NOMO-1 treated with dmso at 0.1 percent for 144 hours (cell line): ENCODE data around the gene OAS1.

Experiments used
- DNase-seq: peaks from one replicate; lab custom pipeline; 2025; ENCODE audit not compliant: unreplicated experiment; lab: John Stamatoyannopoulos, UW

Gene OAS1

GRCh38 chr12:112906712-112907414 is at the start of gene OAS1:
TSS of gene OAS1 (plus strand) at chr12:112906962. CDS start at chr12:112907040, 78 bp downstream.
- peak; percentile 75 for DNase-seq

DNA sequence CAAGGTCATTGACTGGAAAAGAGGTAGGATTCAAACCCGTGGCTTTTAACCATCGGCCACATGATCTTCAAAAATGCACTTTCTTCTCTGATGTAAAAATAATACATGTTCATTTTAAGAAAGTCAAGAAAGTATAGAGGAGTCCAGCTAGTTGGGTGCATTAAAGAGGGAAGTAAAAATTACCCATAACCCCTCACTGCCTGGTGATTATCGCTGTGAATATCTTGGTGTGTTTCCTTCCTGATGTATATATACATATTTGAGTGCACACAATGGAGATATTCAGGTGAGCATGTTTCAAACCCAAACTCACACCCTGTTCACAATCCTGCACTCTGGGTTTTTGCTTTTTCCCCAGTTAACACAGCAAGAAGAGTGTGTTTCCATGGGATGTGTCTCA is 47.5 kb upstream of the OAS1 start:
- DNase-seq = no peak

DNA sequence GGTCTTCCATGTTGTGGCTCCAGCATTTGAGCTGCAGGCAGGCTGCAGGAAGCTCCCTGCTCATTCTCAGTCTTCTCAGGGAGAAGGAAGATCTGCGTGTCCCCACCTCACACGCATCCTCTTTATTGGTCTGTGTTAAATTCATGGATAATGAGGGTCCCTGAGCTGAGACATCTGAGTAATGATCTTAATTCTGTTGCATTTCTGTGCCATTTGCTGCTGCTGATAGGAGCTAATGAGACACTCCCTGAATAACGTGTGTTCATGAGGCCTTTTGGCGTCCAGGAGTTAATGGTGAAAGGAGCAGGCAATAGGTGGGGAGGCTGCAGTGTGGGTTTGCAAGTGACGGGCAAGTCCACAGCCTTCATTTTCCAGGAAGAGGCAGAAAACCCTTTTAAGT is 46.6 kb upstream of the OAS1 start:
- DNase-seq = no peak

DNA sequence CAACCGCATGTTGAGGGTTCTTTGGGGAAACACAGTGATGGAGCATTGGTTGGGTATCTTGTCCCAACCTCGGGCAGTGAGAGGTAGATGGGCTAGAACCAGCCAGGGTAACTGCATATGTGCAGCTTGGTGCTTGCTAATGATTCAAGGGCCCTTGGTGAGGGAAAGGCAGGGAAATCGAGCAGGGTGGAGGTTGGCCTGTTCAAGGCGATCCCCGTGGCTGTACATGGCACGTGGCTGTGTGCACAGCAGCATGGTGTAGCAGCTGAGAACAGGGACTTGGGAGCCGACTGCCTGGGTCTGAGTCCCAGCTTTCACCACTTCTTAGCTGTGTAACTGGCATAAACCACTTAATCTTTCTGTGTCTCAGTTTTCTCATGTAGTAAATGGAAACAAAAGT is 45.5 kb upstream of the OAS1 start:
- no peak for DNase-seq

DNA sequence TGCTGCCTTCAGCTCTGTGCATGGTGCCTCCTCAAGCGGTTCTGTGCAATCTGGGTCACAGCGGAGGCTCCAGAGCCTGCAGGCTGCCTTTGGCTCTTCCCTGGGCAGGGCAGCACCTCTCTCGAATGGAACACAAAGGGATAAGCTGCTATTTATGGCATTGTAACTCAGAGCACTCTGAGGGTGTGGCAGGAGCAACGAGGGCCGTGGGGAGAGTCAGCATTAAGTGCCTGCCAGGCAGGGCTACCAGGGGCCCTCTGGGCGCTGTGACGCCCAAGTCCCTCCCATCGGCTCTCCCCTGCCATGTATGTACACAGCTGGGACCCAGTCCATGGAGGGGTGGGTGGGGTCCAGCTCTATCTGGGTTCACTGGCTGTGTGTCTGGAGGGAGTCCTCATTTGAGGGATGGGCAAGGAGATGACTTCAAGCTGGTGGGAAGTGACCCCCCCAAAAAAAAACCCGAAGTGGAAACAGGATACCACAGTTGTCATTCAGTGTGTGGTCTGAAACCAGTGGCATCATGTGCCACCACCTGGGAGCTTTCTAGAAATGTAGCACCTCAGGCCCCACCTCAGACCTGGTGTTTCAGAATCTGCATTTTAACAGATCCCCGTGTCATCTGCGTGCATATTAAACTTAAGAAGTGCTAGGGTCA is 44.0 kb upstream of the OAS1 start:
- no peak for DNase-seq

DNA sequence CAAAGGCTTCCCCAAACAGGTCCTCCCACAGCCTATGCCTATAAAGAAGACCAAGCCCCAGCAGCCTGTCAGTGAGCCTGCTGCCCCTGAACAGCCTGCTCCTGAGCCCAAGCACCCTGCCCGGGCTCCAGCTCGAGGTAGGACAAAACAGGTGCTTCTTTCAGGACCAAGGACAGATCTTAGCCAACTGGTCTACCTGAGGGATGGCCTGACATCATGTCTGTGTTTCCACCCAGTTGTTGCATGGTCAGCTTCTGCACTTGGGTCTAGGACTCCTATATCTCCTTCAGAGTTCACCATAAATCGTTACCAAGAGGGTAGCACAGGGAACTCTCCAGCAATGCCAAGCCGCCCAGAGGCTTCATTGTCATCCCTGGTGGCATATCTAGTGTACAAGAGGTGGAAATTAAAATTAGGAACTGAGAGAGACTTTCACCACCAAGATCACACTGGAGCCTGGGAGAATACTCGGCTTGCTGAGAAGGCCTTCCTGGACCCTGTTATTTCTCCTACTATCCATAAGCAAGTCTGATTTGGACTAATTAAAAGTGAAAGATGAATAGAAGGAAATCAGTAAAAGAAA is 38.2 kb upstream of the OAS1 start:
- no peak for DNase-seq

DNA sequence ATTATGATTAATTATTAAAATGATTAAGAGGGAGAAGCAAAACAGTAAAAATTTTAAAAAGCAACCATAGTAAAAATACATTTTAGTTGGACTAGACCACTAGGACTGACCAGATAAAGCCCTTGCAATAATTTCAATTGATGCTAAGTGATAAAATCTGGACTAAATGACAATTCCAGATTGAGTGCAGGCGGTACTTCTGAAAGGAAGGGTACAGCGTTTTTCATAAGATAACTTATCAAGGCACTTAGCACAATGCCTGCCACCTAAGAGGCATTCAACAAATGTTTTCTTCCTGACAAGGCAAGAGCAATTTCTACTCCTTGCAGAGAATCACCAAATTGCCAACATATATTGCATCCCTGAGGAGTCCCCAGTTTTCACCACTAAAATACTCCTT is 37.7 kb upstream of the OAS1 start:
- no peak for DNase-seq

GRCh38 chr12:112869778-112870177 is 37.0 kb upstream of the OAS1 start:
- no peak for DNase-seq

DNA sequence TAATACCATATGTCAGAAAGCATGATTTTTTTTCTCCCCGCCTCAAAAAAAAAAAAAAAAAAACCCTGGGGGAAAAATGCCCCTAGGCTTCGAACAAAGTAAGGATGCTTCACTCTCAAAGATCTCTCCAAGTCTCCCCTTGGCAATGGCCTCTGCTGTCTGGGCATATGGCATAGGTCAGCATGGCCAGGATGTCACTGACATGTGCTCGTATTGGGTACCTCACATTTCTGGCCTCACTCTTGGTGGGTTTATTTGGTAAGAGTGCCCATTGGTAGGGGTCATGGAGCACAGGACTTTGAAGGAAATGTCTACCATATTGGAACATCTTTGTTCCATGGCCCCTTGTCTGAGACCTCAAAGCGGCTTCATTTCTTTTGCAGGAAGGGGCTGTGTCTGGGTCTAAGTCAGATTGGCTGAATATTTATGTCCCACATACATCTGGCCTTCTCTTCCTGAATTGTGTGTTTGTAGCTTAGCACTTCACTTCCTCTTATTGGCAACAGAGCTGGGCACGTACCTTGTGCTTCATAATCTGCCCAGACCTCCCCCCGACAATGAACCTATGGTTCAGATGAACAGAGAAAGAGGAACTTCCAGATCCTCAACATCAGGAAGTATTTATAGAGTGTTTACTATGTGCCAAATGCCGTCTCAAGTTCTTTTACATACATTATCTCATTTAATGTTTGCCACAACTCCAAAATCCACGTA is 36.3 kb upstream of the OAS1 start:
- DNase-seq = peak; percentile 82

DNA sequence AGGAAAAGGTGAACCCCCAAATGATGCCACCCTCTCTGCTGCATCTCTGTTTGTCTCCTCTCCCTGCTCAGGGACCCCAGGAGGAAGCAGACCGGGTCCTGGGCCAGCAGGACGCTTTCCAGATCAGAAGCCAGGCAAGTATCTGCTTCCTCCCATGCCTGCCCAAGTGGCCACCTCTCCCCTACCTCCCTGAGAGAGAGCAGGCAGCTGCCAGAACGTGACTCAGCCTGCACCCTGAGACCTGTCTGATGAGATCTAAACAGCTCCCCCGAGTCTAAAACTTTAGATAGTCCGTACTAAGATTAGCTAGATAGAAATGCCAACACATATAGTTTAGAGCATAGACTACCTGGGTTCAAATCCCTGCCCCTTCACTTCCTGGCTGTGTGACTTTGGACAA is 31.2 kb upstream of the OAS1 start:
- DNase-seq = no peak

GRCh38 chr12:112876506-112876905 is 30.3 kb upstream of the OAS1 start:
- no peak for DNase-seq

GRCh38 chr12:112877006-112877405 is 29.8 kb upstream of the OAS1 start:
- DNase-seq = no peak

- no peak for DNase-seq
Observed at GRCh38 chr12:112878488-112878887, 28.3 kb upstream of the OAS1 start.

- DNase-seq = no peak
Observed at GRCh38 chr12:112879191-112879705, 27.5 kb upstream of the OAS1 start.

GRCh38 chr12:112881602-112882001 is 25.2 kb upstream of the OAS1 start:
- no peak for DNase-seq

DNA sequence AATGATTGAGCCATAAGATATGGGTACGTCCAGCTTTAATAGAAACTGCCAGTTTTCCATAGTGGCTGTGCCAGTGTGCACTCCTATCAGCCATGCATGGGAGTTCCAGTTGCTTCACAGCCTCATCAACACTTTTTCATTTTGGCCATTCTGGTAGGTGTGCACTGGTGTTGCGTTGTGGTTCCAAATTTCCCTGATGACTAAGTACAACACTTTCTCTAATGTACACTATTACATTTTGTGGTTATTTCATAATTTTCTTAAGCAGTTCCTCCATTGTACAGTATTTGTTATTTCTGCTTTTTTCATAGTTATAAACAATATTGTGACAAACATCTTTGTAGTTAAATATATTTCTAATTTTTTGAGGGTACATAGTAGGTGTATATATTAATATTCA is 21.5 kb upstream of the OAS1 start:
- no peak for DNase-seq

GRCh38 chr12:112887550-112887949 is 19.2 kb upstream of the OAS1 start:
- DNase-seq = peak; percentile 16

DNA sequence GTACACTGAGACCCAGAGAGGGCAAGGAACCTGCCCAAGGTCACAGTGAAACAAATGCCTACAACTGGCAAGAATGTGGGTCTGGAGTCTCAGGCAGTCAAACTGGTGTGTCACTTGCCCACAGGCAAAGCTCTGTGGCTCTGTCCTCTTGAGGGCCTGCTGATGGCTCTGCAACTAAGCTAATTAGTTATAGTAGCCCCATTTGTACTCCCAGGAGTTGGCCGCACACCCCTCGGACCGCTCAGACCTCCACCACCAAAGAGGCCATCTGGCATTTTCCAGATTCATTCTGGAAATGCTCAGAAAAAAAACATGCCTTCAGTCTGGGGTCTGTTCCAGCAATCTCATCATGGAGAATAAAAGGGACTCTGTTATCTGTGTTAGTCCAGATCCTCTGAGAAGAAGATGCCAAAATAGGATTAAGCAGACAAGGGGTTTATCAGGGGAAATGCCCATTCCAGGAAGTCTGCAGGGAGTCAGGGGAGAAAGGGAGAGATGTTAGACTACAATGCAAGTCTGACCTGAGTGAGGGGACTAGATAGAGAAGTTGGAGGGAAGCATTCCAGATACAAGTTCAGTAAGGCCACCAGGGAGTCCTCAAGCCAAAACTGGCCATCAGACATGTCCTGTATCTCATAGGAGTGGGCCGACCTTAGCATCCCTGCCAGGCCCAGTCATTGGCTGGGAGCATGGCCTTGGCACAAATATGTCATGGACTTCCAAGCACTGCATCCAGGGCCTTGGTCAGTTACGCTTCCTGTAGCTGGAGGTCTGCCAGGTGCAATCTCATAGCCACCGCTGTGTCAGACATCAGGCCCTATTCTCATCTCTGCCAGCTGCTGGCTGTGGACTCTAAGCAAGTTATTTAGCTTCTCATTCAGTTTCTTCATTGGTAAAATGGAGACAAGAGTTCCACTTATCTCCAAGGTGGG is 15.4 kb upstream of the OAS1 start:
- no peak for DNase-seq

GRCh38 chr12:112892856-112893255 is 13.9 kb upstream of the OAS1 start:
- DNase-seq = no peak

- DNase-seq = no peak
Observed at GRCh38 chr12:112894128-112894527, 12.6 kb upstream of the OAS1 start.

DNA sequence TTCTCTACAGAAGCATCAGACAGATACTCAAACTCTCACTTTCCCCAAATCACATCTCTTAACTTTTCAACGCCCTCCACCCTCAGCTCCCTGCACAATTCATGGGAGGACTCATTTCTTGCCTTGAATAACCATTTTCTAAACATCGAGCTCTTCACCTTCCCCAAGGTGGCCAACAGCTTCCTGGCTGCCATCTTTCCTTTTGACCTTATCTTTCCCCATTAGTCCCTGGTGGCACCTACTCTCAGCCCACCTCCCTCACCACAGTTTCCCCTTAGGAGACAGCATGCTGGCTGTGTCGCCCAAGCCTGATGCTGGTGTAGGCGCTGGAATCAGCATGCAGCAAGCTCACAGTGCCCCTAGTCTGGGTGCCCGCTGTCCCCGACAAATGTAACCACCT is 8.4 kb upstream of the OAS1 start:
- no peak for DNase-seq
